ENCODE measurements around the gene C16orf89.
"Not testable (repeated sequence)": the region's sequence is repeated elsewhere in the genome, so short reads cannot be mapped to it uniquely, and the experiment has no call there.

Gene C16orf89

GRCh38 chr16:5065813-5066212, at the start of gene C16orf89:
TSS of gene C16orf89 (minus strand) at chr16:5065956. CDS start at chr16:5065908, 48 bp downstream.
- in situ Hi-C loops (cut with HindIII; ENCODE audit: low pct_ligation_motif_present, low pct_unique_long_range_greater_than_20kb, low sequenced_read_pairs) = no loop called here
- DNase-seq = no peak

GRCh38 chr16:5110933-5111332, 45.2 kb upstream of the C16orf89 start:
- in situ Hi-C loops (cut with HindIII; ENCODE audit: low pct_ligation_motif_present, low pct_unique_long_range_greater_than_20kb, low sequenced_read_pairs); DNase-seq: not testable (repeated sequence)

- in situ Hi-C loops (cut with HindIII; ENCODE audit: low pct_ligation_motif_present, low pct_unique_long_range_greater_than_20kb, low sequenced_read_pairs) = no loop called here
- DNase-seq = no peak
These were observed 42.9 kb upstream of the C16orf89 start for GRCh38 chr16:5108505-5109158.

- DNase-seq; in situ Hi-C loops (cut with HindIII; ENCODE audit: low pct_ligation_motif_present, low pct_unique_long_range_greater_than_20kb, low sequenced_read_pairs): not testable (repeated sequence)
These were observed 39.3 kb upstream of the C16orf89 start for GRCh38 chr16:5105039-5105438.

GRCh38 chr16:5103296-5104032, 37.7 kb upstream of the C16orf89 start:
- in situ Hi-C loops (cut with HindIII; ENCODE audit: low pct_ligation_motif_present, low pct_unique_long_range_greater_than_20kb, low sequenced_read_pairs); DNase-seq: not testable (repeated sequence)

GRCh38 chr16:5099174-5099573, 33.4 kb upstream of the C16orf89 start:
- in situ Hi-C loops (cut with HindIII; ENCODE audit: low pct_ligation_motif_present, low pct_unique_long_range_greater_than_20kb, low sequenced_read_pairs) = not testable (repeated sequence)

GRCh38 chr16:5098221-5099159, 32.7 kb upstream of the C16orf89 start:
- peak; percentile 72 for DNase-seq
- in situ Hi-C loops (cut with HindIII; ENCODE audit: low pct_ligation_motif_present, low pct_unique_long_range_greater_than_20kb, low sequenced_read_pairs) = not testable (repeated sequence)

More at GRCh38 chr16:5099174-5099573, 33.4 kb upstream of the C16orf89 start:
- DNase-seq = not testable (repeated sequence)

- DNase-seq = peak; percentile 100
- in situ Hi-C loops (cut with HindIII; ENCODE audit: low pct_ligation_motif_present, low pct_unique_long_range_greater_than_20kb, low sequenced_read_pairs) = not testable (repeated sequence)
These were observed 31.9 kb upstream of the C16orf89 start, which contains the start of gene EEF2KMT for GRCh38 chr16:5097470-5098220. TSS of gene EEF2KMT (minus strand) at chr16:5097795. CDS start at chr16:5097739, 56 bp downstream.

GRCh38 chr16:5097061-5097469, 31.3 kb upstream of the C16orf89 start:
- peak; percentile 28 for DNase-seq
- in situ Hi-C loops (cut with HindIII; ENCODE audit: low pct_ligation_motif_present, low pct_unique_long_range_greater_than_20kb, low sequenced_read_pairs) = not testable (repeated sequence)

GRCh38 chr16:5096437-5097060, 30.8 kb upstream of the C16orf89 start:
- in situ Hi-C loops (cut with HindIII; ENCODE audit: low pct_ligation_motif_present, low pct_unique_long_range_greater_than_20kb, low sequenced_read_pairs) = not testable (repeated sequence)

GRCh38 chr16:5095145-5095830, 29.5 kb upstream of the C16orf89 start:
- in situ Hi-C loops (cut with HindIII; ENCODE audit: low pct_ligation_motif_present, low pct_unique_long_range_greater_than_20kb, low sequenced_read_pairs) = not testable (repeated sequence)

More at GRCh38 chr16:5096437-5097060, 30.8 kb upstream of the C16orf89 start:
- DNase-seq = not testable (repeated sequence)

GRCh38 chr16:5093746-5094145, 28.0 kb upstream of the C16orf89 start:
- in situ Hi-C loops (cut with HindIII; ENCODE audit: low pct_ligation_motif_present, low pct_unique_long_range_greater_than_20kb, low sequenced_read_pairs); DNase-seq: not testable (repeated sequence)

More at GRCh38 chr16:5095145-5095830, 29.5 kb upstream of the C16orf89 start:
- DNase-seq = not testable (repeated sequence)

GRCh38 chr16:5093081-5093480, 27.3 kb upstream of the C16orf89 start:
- in situ Hi-C loops (cut with HindIII; ENCODE audit: low pct_ligation_motif_present, low pct_unique_long_range_greater_than_20kb, low sequenced_read_pairs); DNase-seq: not testable (repeated sequence)

GRCh38 chr16:5090592-5090991, 24.8 kb upstream of the C16orf89 start:
- in situ Hi-C loops (cut with HindIII; ENCODE audit: low pct_ligation_motif_present, low pct_unique_long_range_greater_than_20kb, low sequenced_read_pairs) = not testable (repeated sequence)

GRCh38 chr16:5089911-5090555, 24.3 kb upstream of the C16orf89 start:
- DNase-seq; in situ Hi-C loops (cut with HindIII; ENCODE audit: low pct_ligation_motif_present, low pct_unique_long_range_greater_than_20kb, low sequenced_read_pairs): not testable (repeated sequence)

More at GRCh38 chr16:5090592-5090991, 24.8 kb upstream of the C16orf89 start:
- DNase-seq = not testable (repeated sequence)

- in situ Hi-C loops (cut with HindIII; ENCODE audit: low pct_ligation_motif_present, low pct_unique_long_range_greater_than_20kb, low sequenced_read_pairs); DNase-seq: not testable (repeated sequence)
These were observed 23.2 kb upstream of the C16orf89 start for GRCh38 chr16:5088936-5089335.

Measured in ACHN (cell line).